Trophoblast cell (in vitro differentiated cells and primary cell): ENCODE data around the gene MOGAT1.

ENCODE experiments used
- DNase-seq, 2 donors: peaks; one replicate each; pipeline ENCODE4 v3.0.0-alpha.2; 2016
- H2AFZ ChIP-seq: 2 replicates; pipeline ENCODE4 v1.6.1; 2013; ENCODE audit warnings: low read length, moderate library complexity, mild to moderate bottlenecking; ENCODE audit not compliant: insufficient read depth, poor library complexity
- H2AK5ac ChIP-seq: 2 replicates; pipeline ENCODE4 v1.6.1; 2013; ENCODE audit warnings: mild to moderate bottlenecking, low read length
- H2BK120ac ChIP-seq: 2 replicates; pipeline ENCODE4 v1.6.1; 2013; ENCODE audit warnings: low read length, mild to moderate bottlenecking, moderate library complexity; ENCODE audit not compliant: insufficient read depth, poor library complexity
- H2BK12ac ChIP-seq: 2 replicates; pipeline ENCODE4 v1.6.1; 2013; ENCODE audit warnings: mild to moderate bottlenecking, low read length, moderate library complexity
- H2BK5ac ChIP-seq: 2 replicates; pipeline ENCODE4 v1.6.1; 2013; ENCODE audit warnings: low read length, low read depth, moderate library complexity, mild to moderate bottlenecking; ENCODE audit not compliant: poor library complexity
- H3K14ac ChIP-seq: 2 replicates; pipeline ENCODE4 v1.6.1; 2013; ENCODE audit warnings: mild to moderate bottlenecking, low read length
- H3K18ac ChIP-seq: 2 replicates; pipeline ENCODE4 v1.6.1; 2013; ENCODE audit warnings: mild to moderate bottlenecking, low read length
- H3K23ac ChIP-seq: 2 replicates; pipeline ENCODE4 v1.6.1; 2013; ENCODE audit warnings: low read length
- H3K27ac ChIP-seq: 2 replicates; pipeline ENCODE4 v1.5.1; 2013; ENCODE audit warnings: low read depth, mild to moderate bottlenecking, inconsistent platforms, low read length, moderate library complexity
- H3K27me3 ChIP-seq: 2 replicates; pipeline ENCODE4 v1.6.1; 2013; ENCODE audit warnings: inconsistent platforms, mild to moderate bottlenecking, low read length, moderate library complexity; ENCODE audit not compliant: insufficient read depth
- H3K36me3 ChIP-seq, 2 experiments: 1 replicate in 1 of 2; 2 replicates in 1 of 2; pipeline ENCODE4 v1.6.1; 2013; ENCODE audit warnings: low read length in 2 of 2, mild to moderate bottlenecking in 2 of 2, moderate library complexity in 1 of 2; ENCODE audit not compliant: insufficient read depth in 2 of 2, control insufficient read depth in 1 of 2
- H3K4ac ChIP-seq: 2 replicates; pipeline ENCODE4 v1.6.1; 2013; ENCODE audit warnings: low read depth, mild to moderate bottlenecking, low read length, moderate library complexity
- H3K4me1 ChIP-seq, 2 experiments: 1 replicate in 1 of 2; 2 replicates in 1 of 2; pipeline ENCODE4 v1.6.1; 2013; ENCODE audit warnings: low read length in 2 of 2, mild to moderate bottlenecking in 2 of 2, moderate library complexity in 1 of 2; ENCODE audit not compliant: insufficient read depth in 2 of 2, control insufficient read depth in 1 of 2
- H3K4me2 ChIP-seq: 2 replicates; pipeline ENCODE4 v1.6.1; 2013; ENCODE audit warnings: inconsistent platforms, mild to moderate bottlenecking, low read length, moderate library complexity
- H3K4me3 ChIP-seq: 2 replicates; pipeline ENCODE4 v1.5.1; 2013; ENCODE audit warnings: mild to moderate bottlenecking, low read depth, low read length, inconsistent platforms
- H3K79me1 ChIP-seq: one replicate; pipeline ENCODE4 v1.6.1; 2013; ENCODE audit warnings: low read length
- H3K79me2 ChIP-seq: 2 replicates; pipeline ENCODE4 v1.6.1; 2013; ENCODE audit warnings: low read length, mild to moderate bottlenecking; ENCODE audit not compliant: control insufficient read depth, insufficient read depth, poor library complexity
- H3K9ac ChIP-seq: 2 replicates; pipeline ENCODE4 v1.6.1; 2013; ENCODE audit warnings: mild to moderate bottlenecking, low read length
- H3K9me3 ChIP-seq: 2 replicates; pipeline ENCODE4 v1.6.1; 2013; ENCODE audit warnings: low read depth, mild to moderate bottlenecking, control low read depth, inconsistent platforms, low read length; ENCODE audit not compliant: insufficient read depth
- H4K12ac ChIP-seq: 2 replicates; pipeline ENCODE4 v1.6.1; 2013; ENCODE audit warnings: low read depth, mild to moderate bottlenecking, low read length, moderate library complexity
- H4K8ac ChIP-seq: 2 replicates; pipeline ENCODE4 v1.6.1; 2013; ENCODE audit warnings: low read depth, mild to moderate bottlenecking, low read length, moderate library complexity
- H4K91ac ChIP-seq: one replicate; pipeline ENCODE4 v1.6.1; 2013; ENCODE audit warnings: low read depth, mild to moderate bottlenecking, low read length, moderate library complexity
- WGBS: extraction: QIAGEN DNeasy Blood & Tissue Kit; methylation state at CpG from one replicate; pipeline ENCODE4 v1.1.7; 2013; ENCODE audit warnings: missing lambda C conversion rate; ENCODE audit not compliant: insufficient read length, insufficient coverage; ENCODE audit errors: extremely low coverage; 5-methylcytosine and 5-hydroxymethylcytosine counted together

MOGAT1 gene

DNA sequence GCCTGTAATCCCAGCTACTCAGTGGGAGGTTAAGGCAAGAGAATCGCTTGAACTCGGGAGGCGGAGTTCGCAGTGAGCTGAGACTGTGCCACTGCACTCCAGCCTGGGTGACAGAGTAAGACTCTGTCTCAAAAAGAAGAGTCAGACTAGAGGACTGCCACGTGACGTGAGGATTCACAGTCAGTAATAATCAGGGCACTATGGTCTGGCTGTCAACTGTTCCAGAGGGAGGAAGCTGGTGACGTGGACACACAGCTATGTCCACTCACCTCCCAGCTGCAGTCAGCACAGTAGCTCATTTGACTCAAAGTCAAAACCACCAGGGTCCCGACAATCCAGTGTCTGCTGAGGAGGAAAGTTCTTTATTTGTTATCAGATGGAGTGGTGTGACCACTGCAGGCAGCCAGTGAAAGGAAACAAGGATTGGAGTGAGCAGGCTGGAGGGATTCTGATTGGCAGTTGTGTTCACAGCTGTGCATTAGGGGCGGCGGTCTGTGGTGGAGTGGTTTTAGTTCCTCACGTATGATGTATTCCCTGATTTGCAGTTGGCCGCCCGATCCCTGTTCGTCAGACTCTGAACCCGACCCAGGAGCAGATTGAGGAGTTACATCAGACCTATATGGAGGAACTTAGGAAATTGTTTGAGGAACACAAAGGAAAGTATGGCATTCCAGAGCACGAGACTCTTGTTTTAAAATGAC, 37.9 kb downstream of the MOGAT1 start:
- Histone ChIP-seq H2BK5ac (no peak overlapping the region), H3K4me2 (no peak overlapping the region), H4K91ac (peak overlapping the region; percentile 52), H3K23ac (no peak overlapping the region), H2AK5ac (no peak overlapping the region), H3K79me2 (no peaks in the 10 kb centered on the region), H3K4me3 (no peak overlapping the region), H3K14ac (no peak overlapping the region), H3K27ac (peak overlapping the region; percentile 59), H4K12ac (no peak overlapping the region), H2AFZ (no peak overlapping the region), H3K79me1 (no peaks in the 10 kb centered on the region), H3K9me3 (no peaks in the 10 kb centered on the region), H2BK12ac (no peak overlapping the region), H3K36me3 (no peaks in the 10 kb centered on the region), H4K8ac (peak overlapping the region; percentile 6), H3K4me1 (peaks cover 4 to 6% of the 10 kb centered on the region in 2 experiments), H3K27me3 (no peaks in the 10 kb centered on the region), H3K4ac (no peak overlapping the region), H2BK120ac (peak overlapping the region; percentile 29), H3K18ac (no peak overlapping the region), H3K9ac (no peak overlapping the region)
- no CpG with 5 or more reads among the region's 16 CpGs for WGBS
- peak; percentile 95 to 97 for DNase-seq

GRCh38 chr2:222710736-222711135, 39.3 kb downstream of the MOGAT1 start:
- Histone ChIP-seq H3K27me3 (no peaks in the 10 kb centered on the region), H4K12ac (no peak overlapping the region), H2BK5ac (no peak overlapping the region), H3K27ac (no peak overlapping the region), H3K4me1 (peaks cover 6% of the 10 kb centered on the region in 2 experiments), H3K4me2 (no peak overlapping the region), H4K91ac (no peak overlapping the region), H3K4ac (no peak overlapping the region), H2BK120ac (no peak overlapping the region), H3K14ac (no peak overlapping the region), H4K8ac (no peak overlapping the region), H3K9me3 (no peaks in the 10 kb centered on the region), H3K18ac (no peak overlapping the region), H2AFZ (no peak overlapping the region), H3K23ac (no peak overlapping the region), H3K79me1 (no peaks in the 10 kb centered on the region), H3K36me3 (no peaks in the 10 kb centered on the region), H2AK5ac (no peak overlapping the region), H2BK12ac (no peak overlapping the region), H3K9ac (no peak overlapping the region), H3K79me2 (no peaks in the 10 kb centered on the region), H3K4me3 (no peak overlapping the region)
- WGBS, result no CpG with 5 or more reads among the region's 3 CpGs
- DNase-seq, result peak in 1 of 2 donors; percentile 59

DNA sequence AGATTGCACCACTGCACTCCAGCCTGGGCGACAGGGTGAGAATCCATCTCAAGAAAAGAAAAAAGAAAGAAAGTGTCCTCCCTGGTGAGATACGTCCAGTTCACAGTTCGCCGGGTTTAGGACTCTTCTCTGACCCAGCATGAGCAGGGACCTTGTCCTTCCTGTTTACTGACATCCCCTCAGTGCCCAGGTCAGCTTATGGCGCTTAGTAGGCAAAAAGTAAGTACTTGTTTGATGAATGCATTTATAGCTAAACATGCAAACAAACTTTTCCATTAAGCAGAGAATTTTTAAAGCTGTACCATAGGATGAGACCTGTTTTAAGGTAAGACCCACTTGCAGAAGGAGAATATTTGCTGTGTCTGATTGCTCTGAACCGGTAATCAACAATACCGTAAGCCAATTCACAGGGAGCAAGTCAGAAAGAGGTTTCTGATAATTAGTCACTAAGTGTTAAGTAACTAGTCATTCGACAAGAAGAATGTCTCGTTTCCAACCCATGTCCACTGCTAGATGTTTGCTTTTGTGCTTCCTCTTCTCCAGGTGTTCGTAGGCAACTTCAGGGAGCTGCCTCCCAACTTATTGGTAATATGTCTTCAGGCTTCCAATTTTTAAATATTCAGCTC, 40.0 kb downstream of the MOGAT1 start:
- no peak overlapping the region for H3K14ac ChIP-seq
- no peak overlapping the region for H3K18ac ChIP-seq
- no peaks in the 10 kb centered on the region for H3K79me1 ChIP-seq
- H3K4me1 ChIP-seq, result peaks cover 6% of the 10 kb centered on the region in 2 experiments
- H3K36me3 ChIP-seq, result no peaks in the 10 kb centered on the region
- H2AFZ ChIP-seq, result no peak overlapping the region
- H3K27ac ChIP-seq, result no peak overlapping the region
- no peak overlapping the region for H3K4ac ChIP-seq
- H3K27me3 ChIP-seq, result no peaks in the 10 kb centered on the region
- H4K8ac ChIP-seq, result no peak overlapping the region
- no peaks in the 10 kb centered on the region for H3K9me3 ChIP-seq
- no peak overlapping the region for H3K23ac ChIP-seq
- H3K79me2 ChIP-seq, result no peaks in the 10 kb centered on the region
- no peak overlapping the region for H4K91ac ChIP-seq
- no peak overlapping the region for H3K9ac ChIP-seq
- DNase-seq, result no peak
- no peak overlapping the region for H3K4me3 ChIP-seq
- WGBS, result no CpG with 5 or more reads among the region's 10 CpGs
- H2BK120ac ChIP-seq, result no peak overlapping the region
- no peak overlapping the region for H2BK5ac ChIP-seq
- no peak overlapping the region for H3K4me2 ChIP-seq
- no peak overlapping the region for H2BK12ac ChIP-seq
- H2AK5ac ChIP-seq, result no peak overlapping the region
- no peak overlapping the region for H4K12ac ChIP-seq

DNA sequence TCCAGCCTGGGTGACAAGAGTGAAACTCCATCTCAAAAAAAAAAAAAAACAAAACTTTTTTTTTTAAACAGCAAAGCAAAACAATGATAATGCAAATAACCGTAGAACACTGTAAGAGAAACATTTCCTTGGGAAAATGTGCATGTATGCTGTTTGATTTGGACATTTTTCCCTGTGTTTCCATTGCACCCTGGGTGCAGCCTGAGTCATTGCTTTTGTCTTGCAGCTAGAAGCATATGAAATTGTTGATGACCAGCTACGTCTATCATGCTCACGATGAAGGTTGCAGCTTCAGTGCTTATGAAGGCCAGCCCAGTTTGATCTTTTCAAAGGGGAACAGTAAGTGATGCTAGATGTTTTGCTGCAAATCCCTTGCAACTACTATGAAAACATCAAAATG, 41.5 kb downstream of the MOGAT1 start:
- H3K4me2 ChIP-seq, result no peak overlapping the region
- H3K9ac ChIP-seq, result no peak overlapping the region
- no peak overlapping the region for H2AFZ ChIP-seq
- H3K79me1 ChIP-seq, result no peaks in the 10 kb centered on the region
- H3K23ac ChIP-seq, result no peak overlapping the region
- H3K79me2 ChIP-seq, result no peaks in the 10 kb centered on the region
- no peak overlapping the region for H2BK120ac ChIP-seq
- H2BK12ac ChIP-seq, result no peak overlapping the region
- H4K91ac ChIP-seq, result no peak overlapping the region
- no CpG with 5 or more reads among the region's 3 CpGs for WGBS
- peaks cover 2% of the 10 kb centered on the region in 2 experiments for H3K4me1 ChIP-seq
- DNase-seq, result no peak
- no peak overlapping the region for H4K12ac ChIP-seq
- no peak overlapping the region for H2BK5ac ChIP-seq
- H3K4ac ChIP-seq, result no peak overlapping the region
- H3K9me3 ChIP-seq, result no peaks in the 10 kb centered on the region
- no peak overlapping the region for H4K8ac ChIP-seq
- H3K27ac ChIP-seq, result no peak overlapping the region
- H3K27me3 ChIP-seq, result no peaks in the 10 kb centered on the region
- H2AK5ac ChIP-seq, result no peak overlapping the region
- H3K14ac ChIP-seq, result no peak overlapping the region
- H3K4me3 ChIP-seq, result no peak overlapping the region
- H3K18ac ChIP-seq, result no peak overlapping the region
- H3K36me3 ChIP-seq, result no peaks in the 10 kb centered on the region
